Activated T-helper 2 cell treated with anti-CD3 and anti-CD28 coated beads, Interferon-gamma antibody, Interleukin-2, Interleukin-4, amounts not matched to agents 10 μg/mL and 5 μg/mL and 100 μg/mL, durations not matched to agents 14 hours and 24 hours and 36 hours (primary cell): Measurements from ENCODE around the gene MYO5A. TPM values are rescaled to one million over a fixed set of nuclear protein-coding genes. Genes with fewer than 3 reads are reported as not detected.
"Not testable (repeated sequence)": the region's sequence is repeated elsewhere in the genome, so short reads cannot be mapped to it uniquely, and the experiment has no call there.

Experiments
- DNase-seq: peaks from one replicate; pipeline ENCODE4 v3.0.0; 2021; ENCODE audit warnings: low spot score
- H3K27ac Mint-ChIP-seq: one replicate; pipeline ENCODE4 v1.8.0; 2021; ENCODE audit warnings: mixed read lengths
- H3K27me3 Mint-ChIP-seq: one replicate; pipeline ENCODE4 v1.8.0; 2021; ENCODE audit warnings: low read depth, mixed read lengths
- H3K36me3 Mint-ChIP-seq: one replicate; pipeline ENCODE4 v1.8.0; 2021; ENCODE audit warnings: low read depth, mixed read lengths
- H3K4me1 Mint-ChIP-seq: one replicate; pipeline ENCODE4 v1.8.0; 2021; ENCODE audit warnings: low read depth, mixed read lengths
- H3K4me3 Mint-ChIP-seq: one replicate; pipeline ENCODE4 v1.8.0; 2021; ENCODE audit warnings: low read depth, mild to moderate bottlenecking, moderate library complexity, mixed read lengths
- H3K9me3 Mint-ChIP-seq: one replicate; pipeline ENCODE4 v1.8.0; 2021; ENCODE audit warnings: mixed read lengths
- intact Hi-C: fragments of 100-400 bp; cut with micrococcal nuclease; formaldehyde crosslinking; loops from one replicate; pipeline ENCODE4 v1.15.1; 2023
- total RNA-seq: library from RNA; stranded (reverse); gene quantifications from 2 replicates; pipeline ENCODE4 v1.2.3, GENCODE V29; 2022

Gene MYO5A
- total RNA-seq, 1 donor from 2014 or later = 23.6 TPM

GRCh38 chr15:52416566-52416965 is 112.1 kb downstream of the MYO5A start:
- intact Hi-C loops, DNase-seq, H3K36me3 Mint-ChIP-seq, H3K4me1 Mint-ChIP-seq, H3K27me3 Mint-ChIP-seq, H3K9me3 Mint-ChIP-seq, H3K27ac Mint-ChIP-seq, H3K4me3 Mint-ChIP-seq: not testable (repeated sequence)

- intact Hi-C loops = no loop called here
- no peaks in the 10 kb centered on the region for H3K9me3 Mint-ChIP-seq
- H3K4me3 Mint-ChIP-seq = no peak overlapping the region
These were observed 113.1 kb downstream of the MYO5A start for GRCh38 chr15:52415628-52416027.

GRCh38 chr15:52414936-52415335 is 113.7 kb downstream of the MYO5A start:
- no peak overlapping the region for H3K27ac Mint-ChIP-seq
- H3K27me3 Mint-ChIP-seq = no peaks in the 10 kb centered on the region
- intact Hi-C loops = no loop called here
- H3K36me3 Mint-ChIP-seq = peaks cover 9% of the 10 kb centered on the region
- no peaks in the 10 kb centered on the region for H3K9me3 Mint-ChIP-seq
- no peak for DNase-seq
- no peak overlapping the region for H3K4me3 Mint-ChIP-seq
- peaks cover 6% of the 10 kb centered on the region for H3K4me1 Mint-ChIP-seq

More at GRCh38 chr15:52415628-52416027, 113.1 kb downstream of the MYO5A start:
- Mint-ChIP-seq H3K27ac (no peak overlapping the region), H3K36me3 (peaks cover 5% of the 10 kb centered on the region), H3K4me1 (peaks cover 6% of the 10 kb centered on the region), H3K27me3 (no peaks in the 10 kb centered on the region)
- no peak for DNase-seq

- Mint-ChIP-seq H3K4me1 (no peaks in the 10 kb centered on the region), H3K27me3 (no peaks in the 10 kb centered on the region), H3K9me3 (no peaks in the 10 kb centered on the region), H3K4me3 (no peak overlapping the region), H3K36me3 (peaks cover 11% of the 10 kb centered on the region), H3K27ac (no peak overlapping the region)
- intact Hi-C loops = no loop called here
- DNase-seq = no peak
These were observed 119.9 kb downstream of the MYO5A start for GRCh38 chr15:52408823-52409222.

- H3K9me3 Mint-ChIP-seq = no peaks in the 10 kb centered on the region
- H3K27ac Mint-ChIP-seq = no peak overlapping the region
- no peak for DNase-seq
- intact Hi-C loops = no loop called here
- no peaks in the 10 kb centered on the region for H3K27me3 Mint-ChIP-seq
- no peak overlapping the region for H3K4me3 Mint-ChIP-seq
- peaks cover 4% of the 10 kb centered on the region for H3K4me1 Mint-ChIP-seq
- H3K36me3 Mint-ChIP-seq = peaks cover 18% of the 10 kb centered on the region
These were observed 121.3 kb downstream of the MYO5A start for GRCh38 chr15:52407374-52407773.

- Mint-ChIP-seq H3K9me3 (no peaks in the 10 kb centered on the region), H3K27ac (no peak overlapping the region), H3K36me3 (peaks cover 21% of the 10 kb centered on the region), H3K4me3 (no peak overlapping the region), H3K27me3 (no peaks in the 10 kb centered on the region), H3K4me1 (peaks cover 4% of the 10 kb centered on the region)
- intact Hi-C loops = no loop called here
- DNase-seq = no peak
These were observed 122.1 kb downstream of the MYO5A start for GRCh38 chr15:52406601-52407000.

GRCh38 chr15:52405856-52406255 is 122.8 kb downstream of the MYO5A start:
- peaks cover 4% of the 10 kb centered on the region for H3K4me1 Mint-ChIP-seq
- H3K27me3 Mint-ChIP-seq = no peaks in the 10 kb centered on the region
- H3K27ac Mint-ChIP-seq = no peak overlapping the region
- intact Hi-C loops = no loop called here
- H3K9me3 Mint-ChIP-seq = no peaks in the 10 kb centered on the region
- peaks cover 21% of the 10 kb centered on the region for H3K36me3 Mint-ChIP-seq
- no peak for DNase-seq
- H3K4me3 Mint-ChIP-seq = no peak overlapping the region

- no peaks in the 10 kb centered on the region for H3K27me3 Mint-ChIP-seq
- H3K36me3 Mint-ChIP-seq = peaks cover 15% of the 10 kb centered on the region
- intact Hi-C loops = no loop called here
- no peaks in the 10 kb centered on the region for H3K9me3 Mint-ChIP-seq
- DNase-seq = no peak
- H3K27ac Mint-ChIP-seq = no peak overlapping the region
- peaks cover 7% of the 10 kb centered on the region for H3K4me1 Mint-ChIP-seq
- no peak overlapping the region for H3K4me3 Mint-ChIP-seq
These were observed 131.6 kb downstream of the MYO5A start for GRCh38 chr15:52397118-52397517.

- Mint-ChIP-seq H3K4me1 (peaks cover 9% of the 10 kb centered on the region), H3K9me3 (no peaks in the 10 kb centered on the region), H3K36me3 (peaks cover 25% of the 10 kb centered on the region), H3K27me3 (no peaks in the 10 kb centered on the region), H3K27ac (no peak overlapping the region), H3K4me3 (no peak overlapping the region)
- no peak for DNase-seq
- intact Hi-C loops = no loop called here
These were observed 134.6 kb downstream of the MYO5A start for GRCh38 chr15:52394118-52394517.

GRCh38 chr15:52392008-52392687 is 136.5 kb downstream of the MYO5A start:
- no peaks in the 10 kb centered on the region for H3K9me3 Mint-ChIP-seq
- peaks cover 28% of the 10 kb centered on the region for H3K36me3 Mint-ChIP-seq
- DNase-seq = no peak
- H3K27me3 Mint-ChIP-seq = no peaks in the 10 kb centered on the region
- H3K27ac Mint-ChIP-seq = no peak overlapping the region
- intact Hi-C loops = no loop called here
- peaks cover 9% of the 10 kb centered on the region for H3K4me1 Mint-ChIP-seq
- H3K4me3 Mint-ChIP-seq = no peak overlapping the region

GRCh38 chr15:52391069-52391468 is 137.6 kb downstream of the MYO5A start:
- no peak overlapping the region for H3K27ac Mint-ChIP-seq
- no peak overlapping the region for H3K4me3 Mint-ChIP-seq
- DNase-seq = no peak
- H3K36me3 Mint-ChIP-seq = peaks cover 22% of the 10 kb centered on the region
- intact Hi-C loops = no loop called here
- H3K27me3 Mint-ChIP-seq = no peaks in the 10 kb centered on the region
- H3K9me3 Mint-ChIP-seq = no peaks in the 10 kb centered on the region
- H3K4me1 Mint-ChIP-seq = peaks cover 9% of the 10 kb centered on the region

GRCh38 chr15:52385670-52386069 is 143.0 kb downstream of the MYO5A start:
- Mint-ChIP-seq H3K36me3 (peaks cover 36% of the 10 kb centered on the region), H3K9me3 (no peaks in the 10 kb centered on the region), H3K4me1 (peaks cover 15% of the 10 kb centered on the region), H3K4me3 (no peak overlapping the region), H3K27me3 (no peaks in the 10 kb centered on the region), H3K27ac (no peak overlapping the region)
- intact Hi-C loops = no loop called here
- no peak for DNase-seq

GRCh38 chr15:52383100-52383588 is 145.5 kb downstream of the MYO5A start:
- peaks cover 43% of the 10 kb centered on the region for H3K36me3 Mint-ChIP-seq
- H3K9me3 Mint-ChIP-seq = no peaks in the 10 kb centered on the region
- no peak overlapping the region for H3K4me3 Mint-ChIP-seq
- H3K27me3 Mint-ChIP-seq = no peaks in the 10 kb centered on the region
- no peak for DNase-seq
- peak overlapping the region; percentile 12 for H3K27ac Mint-ChIP-seq
- intact Hi-C loops = no loop called here
- H3K4me1 Mint-ChIP-seq = peaks cover 23% of the 10 kb centered on the region
